ENCODE results near the gene TXLNB.
"Not testable (repeated sequence)": the region's sequence is repeated elsewhere in the genome, so short reads cannot be mapped to it uniquely, and the experiment has no call there.

Gene TXLNB

GRCh38 chr6:139236105-139236504 is 55.7 kb downstream of the TXLNB start:
- no peak for DNase-seq (ENCODE audit: low read depth, low spot score)

- no peak for DNase-seq (ENCODE audit: low read depth, low spot score)
Measured at GRCh38 chr6:139235661-139236060, 56.1 kb downstream of the TXLNB start.

- not testable (repeated sequence) for DNase-seq (ENCODE audit: low read depth, low spot score)
Measured at GRCh38 chr6:139234193-139234592, 57.6 kb downstream of the TXLNB start.

GRCh38 chr6:139231206-139231605 is 60.6 kb downstream of the TXLNB start:
- no peak for DNase-seq (ENCODE audit: low read depth, low spot score)

- DNase-seq (ENCODE audit: low read depth, low spot score) = no peak
Measured at GRCh38 chr6:139230391-139230840, 61.4 kb downstream of the TXLNB start.

- DNase-seq (ENCODE audit: low read depth, low spot score) = not testable (repeated sequence)
Measured at GRCh38 chr6:139228387-139228786, 63.4 kb downstream of the TXLNB start.

GRCh38 chr6:139219746-139220145 is 72.1 kb downstream of the TXLNB start:
- DNase-seq (ENCODE audit: low read depth, low spot score) = no peak

GRCh38 chr6:139219271-139219729 is 72.5 kb downstream of the TXLNB start:
- DNase-seq (ENCODE audit: low read depth, low spot score) = peak; percentile 18

GRCh38 chr6:139212460-139212859 is 79.3 kb downstream of the TXLNB start:
- not testable (repeated sequence) for DNase-seq (ENCODE audit: low read depth, low spot score)

- not testable (repeated sequence) for DNase-seq (ENCODE audit: low read depth, low spot score)
Measured at GRCh38 chr6:139210766-139211165, 81.0 kb downstream of the TXLNB start.

- no peak for DNase-seq (ENCODE audit: low read depth, low spot score)
Measured at GRCh38 chr6:139205843-139206242, 86.0 kb downstream of the TXLNB start.

GRCh38 chr6:139204978-139205377 is 86.8 kb downstream of the TXLNB start:
- no peak for DNase-seq (ENCODE audit: low read depth, low spot score)

GRCh38 chr6:139201378-139201777 is 90.4 kb downstream of the TXLNB start:
- no peak for DNase-seq (ENCODE audit: low read depth, low spot score)

- no peak for DNase-seq (ENCODE audit: low read depth, low spot score)
Measured at GRCh38 chr6:139198529-139199288, 93.1 kb downstream of the TXLNB start.

GRCh38 chr6:139194740-139195139 is 97.1 kb downstream of the TXLNB start:
- DNase-seq (ENCODE audit: low read depth, low spot score) = no peak
